ENCODE measurements around the gene ANG.

- no peak for TF ChIP-seq POLR2A (IDR thresholded peaks at IDR 0.05)
- no peak for TF ChIP-seq CTCF (IDR thresholded peaks at IDR 0.05)
Measured at GRCh38 chr14:20698934-20699333, 10.4 kb downstream of the ANG start.

All from right lobe of liver (tissue), 4 donors.